Central memory CD8-positive, alpha-beta T cell (primary cell): ENCODE results near the gene ZNF415.

Experiments used
- ATAC-seq: fragments of 150-1000 bp; cut with Tn5 transposase; replicated peaks from 2 replicates; pipeline ENCODE4 v1.10.0; 2022; ENCODE audit warnings: mild to moderate bottlenecking, moderate FRiP score, moderate number of reproducible peaks; ENCODE audit not compliant: poor library complexity, severe bottlenecking; ENCODE audit errors: extremely low read depth
- DNase-seq, 2 donors: peaks; one replicate each; pipeline ENCODE4 v3.0.0; 2021; ENCODE audit warnings: low spot score in 2 of 2
- H3K27ac Mint-ChIP-seq: one replicate; pipeline ENCODE4 v1.8.0; 2022; ENCODE audit warnings: low read depth, mild to moderate bottlenecking, moderate library complexity, mixed read lengths
- H3K27me3 Mint-ChIP-seq: one replicate; pipeline ENCODE4 v1.8.0; 2022; ENCODE audit warnings: mixed read lengths
- H3K36me3 Mint-ChIP-seq: one replicate; pipeline ENCODE4 v1.8.0; 2022; ENCODE audit warnings: mild to moderate bottlenecking, moderate library complexity, mixed read lengths; ENCODE audit not compliant: insufficient read depth
- H3K4me1 Mint-ChIP-seq: one replicate; pipeline ENCODE4 v1.8.0; 2022; ENCODE audit warnings: mixed read lengths
- H3K4me3 Mint-ChIP-seq: one replicate; pipeline ENCODE4 v1.8.0; 2022; ENCODE audit warnings: mild to moderate bottlenecking, moderate library complexity, mixed read lengths
- H3K9me3 Mint-ChIP-seq: one replicate; pipeline ENCODE4 v1.8.0; 2022; ENCODE audit warnings: mixed read lengths

Gene ZNF415

DNA sequence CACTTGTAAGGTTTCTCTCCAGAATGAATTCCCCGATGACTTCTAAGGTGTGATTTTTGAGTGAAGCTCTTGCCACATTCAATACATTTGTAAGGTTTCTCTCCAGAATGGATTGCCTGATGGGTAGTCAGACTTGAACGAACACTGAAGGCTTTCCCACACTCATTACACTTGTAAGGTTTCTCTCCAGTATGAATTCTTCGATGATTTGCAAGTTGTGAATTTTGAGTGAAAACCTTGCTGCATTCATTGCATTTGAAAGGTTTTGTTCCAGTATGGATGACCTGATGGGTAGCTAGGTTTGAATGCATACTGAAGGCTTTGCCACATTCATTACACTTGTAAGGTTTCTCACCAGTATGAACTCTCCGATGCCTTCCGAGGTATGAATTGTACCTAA, 63.9 kb downstream of the ZNF415 start:
- ATAC-seq (no peak), DNase-seq (no peak)
- H3K27ac Mint-ChIP-seq = no peak overlapping the region
- peaks cover 39% of the 10 kb centered on the region for H3K36me3 Mint-ChIP-seq
- H3K4me3 Mint-ChIP-seq = no peak overlapping the region
- H3K27me3 Mint-ChIP-seq = no peaks in the 10 kb centered on the region
- H3K4me1 Mint-ChIP-seq = no peaks in the 10 kb centered on the region
- peaks cover 30% of the 10 kb centered on the region for H3K9me3 Mint-ChIP-seq

DNA sequence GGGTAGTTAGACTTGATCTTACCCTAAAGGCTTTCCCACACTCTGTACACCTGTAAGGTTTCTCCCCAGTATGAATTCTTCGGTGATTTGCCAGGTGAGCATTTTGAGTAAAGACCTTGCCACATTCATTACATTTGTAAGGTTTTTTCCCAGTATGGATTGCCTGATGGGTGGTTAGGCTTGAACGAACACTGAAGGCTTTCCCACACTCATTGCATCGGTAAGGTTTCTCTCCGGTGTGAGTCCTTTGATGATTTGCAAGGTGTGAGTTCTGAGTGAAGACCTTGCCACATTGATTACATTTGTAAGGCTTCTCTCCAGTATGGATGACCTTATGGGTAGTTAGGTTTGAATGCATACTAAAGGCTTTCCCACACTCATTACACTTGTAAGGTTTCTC, 64.5 kb downstream of the ZNF415 start:
- H3K9me3 Mint-ChIP-seq = peaks cover 27% of the 10 kb centered on the region
- no peak overlapping the region for H3K4me3 Mint-ChIP-seq
- peaks cover 37% of the 10 kb centered on the region for H3K36me3 Mint-ChIP-seq
- no peak overlapping the region for H3K27ac Mint-ChIP-seq
- no peaks in the 10 kb centered on the region for H3K27me3 Mint-ChIP-seq
- DNase-seq (no peak), ATAC-seq (no peak)
- no peaks in the 10 kb centered on the region for H3K4me1 Mint-ChIP-seq

DNA sequence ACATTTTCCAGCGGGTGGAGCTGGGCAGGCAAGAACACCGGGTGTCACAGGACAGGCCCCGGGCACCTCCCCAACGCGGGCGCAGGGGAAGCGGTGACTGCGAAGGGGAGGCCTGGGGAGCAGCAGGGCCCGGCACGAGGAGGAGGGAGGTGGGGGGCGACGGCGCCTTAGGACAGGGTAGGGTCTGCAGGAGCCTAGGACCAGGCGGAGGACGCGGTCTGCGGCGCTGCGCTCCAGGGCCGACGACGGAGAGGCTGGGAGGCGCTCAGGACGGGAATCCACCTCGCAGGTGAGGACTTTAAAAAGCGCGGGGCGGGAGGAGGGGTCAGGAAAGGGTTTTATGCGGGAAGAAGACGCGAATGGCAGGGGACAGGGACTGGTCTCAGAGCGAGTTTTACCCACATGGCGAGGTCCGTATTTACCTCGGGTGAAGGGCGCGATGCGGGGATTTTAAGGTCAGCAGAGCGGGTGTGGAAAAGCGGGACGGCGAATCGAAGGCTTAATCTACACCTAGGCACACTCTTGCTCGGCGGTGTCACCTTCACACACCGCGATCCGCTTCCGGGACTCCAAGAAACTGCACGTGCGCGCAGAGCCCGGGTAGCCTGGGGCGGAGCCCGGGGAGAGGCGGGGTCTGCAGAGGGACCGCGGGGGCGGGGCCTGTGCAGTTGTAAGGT, 74.7 kb downstream of the ZNF415 start:
- no peak for DNase-seq
- Mint-ChIP-seq H3K27ac (no peak overlapping the region), H3K4me3 (no peak overlapping the region), H3K36me3 (peaks cover 2% of the 10 kb centered on the region), H3K4me1 (no peaks in the 10 kb centered on the region), H3K27me3 (no peaks in the 10 kb centered on the region), H3K9me3 (peaks cover 17% of the 10 kb centered on the region)
- ATAC-seq = no peak
